ENCODE measurements around the gene PLXNB2. TPM values are rescaled to one million over a fixed set of nuclear protein-coding genes. Genes with fewer than 3 reads are reported as not detected.

PLXNB2 gene
- total and polyA plus RNA-seq, 2 experiments from 2014 or later: 123 to 147 TPM

DNA sequence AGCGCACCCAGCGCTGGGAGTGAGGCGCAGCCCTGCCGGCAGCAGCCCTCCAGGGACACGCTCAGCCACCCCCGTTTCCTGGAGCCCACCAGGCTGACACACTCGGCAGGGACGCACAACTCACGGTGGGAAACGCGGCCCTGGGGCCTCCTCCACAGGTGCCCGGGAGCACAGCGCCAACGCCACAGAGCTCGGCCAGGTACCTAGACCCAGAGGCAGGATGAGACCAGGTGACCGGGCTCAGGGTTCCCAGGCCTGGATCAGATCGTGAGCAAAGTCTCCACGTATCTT, 80.6 kb downstream of the PLXNB2 start:
- Histone ChIP-seq H3K9ac (no peak overlapping the region), H3K4me2 (ENCODE audit: unreplicated experiment) (no peak overlapping the region), H3F3A (ENCODE audit: insufficient read depth) (no peaks in the 10 kb centered on the region), H3K36me3 (ENCODE audit: low read depth) (no peaks in the 10 kb centered on the region; the same call in 1 of the 2 replicates), H3K27ac (no peak overlapping the region), H3K9me3 (ENCODE audit: low read depth) (no peaks in the 10 kb centered on the region), H3K4me1 (ENCODE audit: insufficient read depth) (no peaks in the 10 kb centered on the region), H4K20me1 (ENCODE audit: insufficient read depth) (no peaks in the 10 kb centered on the region), H3K27me3 (replicated peaks; ENCODE audit: insufficient read depth) (no peaks in the 10 kb centered on the region), H3K79me2 (ENCODE audit: insufficient read depth) (peaks cover 4% of the 10 kb centered on the region; the same call in 1 of the 2 replicates), H2AFZ (no peak overlapping the region), H3K9me2 (ENCODE audit: insufficient read depth) (no peaks in the 10 kb centered on the region), H3K4me3 (no peak overlapping the region)
- no peak for TF ChIP-seq EZH2 (IDR thresholded peaks at IDR 0.05; ENCODE audit: insufficient read depth, poor library complexity, severe bottlenecking)
- TF ChIP-seq EZH2phosphoT487 (IDR thresholded peaks at IDR 0.05; ENCODE audit: insufficient read depth, low read depth): no peak
- in situ Hi-C loops (cut with MboI): no loop called here
- WGBS, 2 experiments (ENCODE audit: low coverage in 1 of 2, low lambda C conversion rate in 2 of 2, missing lambda C conversion rate in 2 of 2): 94 to 95% methylated on average over 15 to 17 of the region's 18 CpGs
- DNase-seq: no peak

DNA sequence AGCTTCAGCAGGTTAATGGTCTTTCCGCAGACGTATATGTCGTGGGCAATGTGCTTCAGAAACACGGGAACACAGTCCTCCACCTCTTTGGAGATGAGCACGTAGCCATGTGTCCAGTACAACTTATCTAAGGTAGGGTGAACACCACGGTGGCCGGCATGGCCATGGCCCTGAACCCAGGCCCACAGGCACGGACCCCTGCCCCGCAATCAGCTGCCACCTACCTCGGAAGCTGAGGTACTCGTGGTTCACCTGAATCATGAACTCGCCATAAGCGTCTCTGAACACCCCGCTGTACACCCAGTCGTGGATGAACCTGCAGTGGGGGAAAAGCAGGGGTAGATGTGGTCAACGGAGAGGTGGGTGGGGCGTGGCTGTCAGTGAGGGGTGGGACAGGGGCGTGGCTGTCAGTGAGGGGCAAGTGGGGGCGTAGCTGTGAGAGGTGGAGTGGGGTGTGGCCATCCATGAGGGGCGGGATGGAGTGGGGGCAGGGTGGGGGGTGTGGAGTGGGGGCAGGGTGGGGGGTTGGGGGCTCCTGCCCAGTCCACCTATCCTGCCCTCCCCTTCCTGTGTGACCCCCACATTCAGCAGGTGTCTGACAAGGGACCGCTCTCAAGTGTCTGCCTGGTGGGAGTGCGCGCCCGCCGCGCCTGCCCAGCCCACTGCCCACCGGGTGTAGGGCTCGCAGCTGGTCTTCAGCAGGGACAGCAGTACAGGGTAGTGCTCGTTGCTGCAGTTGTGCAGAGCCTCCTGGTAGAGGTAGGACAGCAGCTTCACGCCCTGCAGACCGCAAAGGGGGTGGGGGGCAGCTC, 81.2 kb downstream of the PLXNB2 start:
- H3K36me3 ChIP-seq (ENCODE audit: low read depth): no peaks in the 10 kb centered on the region; the same call in 1 of the 2 replicates
- WGBS, 2 experiments (ENCODE audit: low coverage in 1 of 2, low lambda C conversion rate in 2 of 2, missing lambda C conversion rate in 2 of 2): 91 to 92% methylated on average over 26 to 27 of the region's 31 CpGs

DNA sequence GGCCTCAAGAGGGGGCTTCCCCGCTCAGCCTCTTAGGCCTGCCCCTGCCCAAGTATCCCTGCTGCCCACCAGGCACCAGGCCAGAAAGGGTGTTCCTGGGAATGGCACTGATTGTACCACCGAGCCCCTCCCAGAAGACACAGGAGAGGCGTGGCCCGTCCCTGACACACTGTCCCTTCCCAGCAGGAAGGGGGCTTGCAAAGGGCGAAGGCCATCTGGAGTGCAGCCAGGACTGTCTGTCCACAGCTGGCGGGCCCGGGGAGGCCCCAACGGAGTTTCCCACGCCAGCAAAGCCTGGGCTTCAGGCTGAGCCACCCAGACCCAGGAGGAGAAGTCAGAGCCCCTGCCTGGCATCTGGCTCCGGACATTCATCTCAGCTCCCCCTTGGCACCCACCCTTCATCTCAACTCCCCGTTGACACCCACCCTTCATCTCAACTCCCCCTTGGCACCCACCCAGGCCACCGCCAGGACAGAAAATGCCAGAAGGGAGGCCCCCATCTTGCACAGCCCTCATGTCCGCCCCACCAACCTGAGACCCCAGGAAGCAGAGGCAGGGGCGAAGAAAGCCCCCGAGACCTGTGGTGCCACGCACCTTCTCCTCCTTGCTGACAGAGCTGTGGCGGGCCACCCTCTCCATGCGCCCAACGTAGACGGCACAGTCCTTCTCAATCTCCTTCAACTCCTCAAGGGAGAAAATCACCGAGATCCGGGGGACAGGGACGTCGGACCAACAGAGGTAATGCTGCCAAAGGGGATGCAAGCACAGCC, 82.1 kb downstream of the PLXNB2 start:
- no peaks in the 10 kb centered on the region; the same call in 1 of the 2 replicates for H3K36me3 ChIP-seq (ENCODE audit: low read depth)
- in situ Hi-C loops (cut with MboI): no loop called here
- H3K4me1 ChIP-seq (ENCODE audit: insufficient read depth): no peaks in the 10 kb centered on the region
- H3K27me3 ChIP-seq (replicated peaks; ENCODE audit: insufficient read depth): no peaks in the 10 kb centered on the region
- H3K27ac ChIP-seq: no peak overlapping the region
- H3K9me2 ChIP-seq (ENCODE audit: insufficient read depth): no peaks in the 10 kb centered on the region
- TF ChIP-seq EZH2 (IDR thresholded peaks at IDR 0.05; ENCODE audit: insufficient read depth, poor library complexity, severe bottlenecking): no peak
- no peak for TF ChIP-seq EZH2phosphoT487 (IDR thresholded peaks at IDR 0.05; ENCODE audit: insufficient read depth, low read depth)
- no peaks in the 10 kb centered on the region for H4K20me1 ChIP-seq (ENCODE audit: insufficient read depth)
- H3K4me2 ChIP-seq (ENCODE audit: unreplicated experiment): no peak overlapping the region
- no peaks in the 10 kb centered on the region for H3F3A ChIP-seq (ENCODE audit: insufficient read depth)
- H3K4me3 ChIP-seq: no peak overlapping the region
- no peak overlapping the region for H3K9ac ChIP-seq
- no peak for DNase-seq
- WGBS, 2 experiments (ENCODE audit: low coverage in 1 of 2, low lambda C conversion rate in 2 of 2, missing lambda C conversion rate in 2 of 2): 87 to 90% methylated on average over 24 of the region's 24 CpGs
- no peak overlapping the region for H2AFZ ChIP-seq
- no peaks in the 10 kb centered on the region for H3K9me3 ChIP-seq (ENCODE audit: low read depth)
- peaks cover 4% of the 10 kb centered on the region; the same call in 1 of the 2 replicates for H3K79me2 ChIP-seq (ENCODE audit: insufficient read depth)

More for the DNA sequence above, 81.2 kb downstream of the PLXNB2 start:
- DNase-seq: no peak
- H3K79me2 ChIP-seq (ENCODE audit: insufficient read depth): peaks cover 4% of the 10 kb centered on the region; the same call in 1 of the 2 replicates
- H3K4me2 ChIP-seq (ENCODE audit: unreplicated experiment): no peak overlapping the region
- no peaks in the 10 kb centered on the region for H3K9me2 ChIP-seq (ENCODE audit: insufficient read depth)
- H3K9ac ChIP-seq: no peak overlapping the region
- in situ Hi-C loops (cut with MboI): no loop called here
- H3F3A ChIP-seq (ENCODE audit: insufficient read depth): no peaks in the 10 kb centered on the region
- no peaks in the 10 kb centered on the region for H3K9me3 ChIP-seq (ENCODE audit: low read depth)
- no peak overlapping the region for H3K27ac ChIP-seq
- no peak for TF ChIP-seq EZH2 (IDR thresholded peaks at IDR 0.05; ENCODE audit: insufficient read depth, poor library complexity, severe bottlenecking)
- no peak for TF ChIP-seq EZH2phosphoT487 (IDR thresholded peaks at IDR 0.05; ENCODE audit: insufficient read depth, low read depth)
- H3K4me1 ChIP-seq (ENCODE audit: insufficient read depth): no peaks in the 10 kb centered on the region
- H2AFZ ChIP-seq: no peak overlapping the region
- no peaks in the 10 kb centered on the region for H4K20me1 ChIP-seq (ENCODE audit: insufficient read depth)
- H3K27me3 ChIP-seq (replicated peaks; ENCODE audit: insufficient read depth): no peaks in the 10 kb centered on the region
- H3K4me3 ChIP-seq: no peak overlapping the region

Other genes with a start within 250 kb of the PLXNB2 start
- not detected in 2 replicates for gene TTLL8, start 249.3 kb downstream of the PLXNB2 start, total RNA-seq (2014; rRNA removed; shearing (Covaris generic))
- gene TTLL8, start 249.3 kb downstream of the PLXNB2 start, polyA plus RNA-seq (2016; fragmentation: Nextera tagmentation; extraction: Ambion mirVana): not detected in 2 replicates
- gene MLC1, start 222.2 kb downstream of the PLXNB2 start, total RNA-seq (2014; rRNA removed; shearing (Covaris generic)): not detected in 2 replicates
- gene MLC1, start 222.2 kb downstream of the PLXNB2 start, polyA plus RNA-seq (2016; fragmentation: Nextera tagmentation; extraction: Ambion mirVana): not detected in 2 replicates
- gene MOV10L1, start 217.6 kb downstream of the PLXNB2 start, total RNA-seq (2014; rRNA removed; shearing (Covaris generic)): not detected in 2 replicates
- not detected in 2 replicates for gene MOV10L1, start 217.6 kb downstream of the PLXNB2 start, polyA plus RNA-seq (2016; fragmentation: Nextera tagmentation; extraction: Ambion mirVana)
- gene PANX2, start 136.9 kb downstream of the PLXNB2 start, total RNA-seq (2014; rRNA removed; shearing (Covaris generic)): under 0.01 TPM in 1 of 2 replicates, not detected in the other
- 0.18 and 0.20 TPM in 2 replicates for gene PANX2, start 136.9 kb downstream of the PLXNB2 start, polyA plus RNA-seq (2016; fragmentation: Nextera tagmentation; extraction: Ambion mirVana)
- 19.5 and 33.5 TPM in 2 replicates for gene TRABD, start 121.7 kb downstream of the PLXNB2 start, total RNA-seq (2014; rRNA removed; shearing (Covaris generic))
- 20.7 and 22.6 TPM in 2 replicates for gene TRABD, start 121.7 kb downstream of the PLXNB2 start, polyA plus RNA-seq (2016; fragmentation: Nextera tagmentation; extraction: Ambion mirVana)
- 24.3 and 29.1 TPM in 2 replicates for gene SELENOO, start 106.6 kb downstream of the PLXNB2 start, total RNA-seq (2014; rRNA removed; shearing (Covaris generic))
- 5.0 and 9.6 TPM in 2 replicates for gene SELENOO, start 106.6 kb downstream of the PLXNB2 start, polyA plus RNA-seq (2016; fragmentation: Nextera tagmentation; extraction: Ambion mirVana)
- gene TUBGCP6, start 62.6 kb downstream of the PLXNB2 start, total RNA-seq (2014; rRNA removed; shearing (Covaris generic)): 32.0 and 33.8 TPM in 2 replicates
- 13.2 and 16.6 TPM in 2 replicates for gene TUBGCP6, start 62.6 kb downstream of the PLXNB2 start, polyA plus RNA-seq (2016; fragmentation: Nextera tagmentation; extraction: Ambion mirVana)
- gene HDAC10, start 56.4 kb downstream of the PLXNB2 start, total RNA-seq (2014; rRNA removed; shearing (Covaris generic)): 16.8 and 19.2 TPM in 2 replicates
- 4.3 and 6.6 TPM in 2 replicates for gene HDAC10, start 56.4 kb downstream of the PLXNB2 start, polyA plus RNA-seq (2016; fragmentation: Nextera tagmentation; extraction: Ambion mirVana)
- 22.8 and 28.7 TPM in 2 replicates for gene MAPK12, start 46.0 kb downstream of the PLXNB2 start, total RNA-seq (2014; rRNA removed; shearing (Covaris generic))
- 20.7 and 23.2 TPM in 2 replicates for gene MAPK12, start 46.0 kb downstream of the PLXNB2 start, polyA plus RNA-seq (2016; fragmentation: Nextera tagmentation; extraction: Ambion mirVana)
- 9.8 and 12.3 TPM in 2 replicates for gene MAPK11, start 37.3 kb downstream of the PLXNB2 start, total RNA-seq (2014; rRNA removed; shearing (Covaris generic))
- 1.0 and 1.2 TPM in 2 replicates for gene MAPK11, start 37.3 kb downstream of the PLXNB2 start, polyA plus RNA-seq (2016; fragmentation: Nextera tagmentation; extraction: Ambion mirVana)
- gene DENND6B, start 19.4 kb upstream of the PLXNB2 start, total RNA-seq (2014; rRNA removed; shearing (Covaris generic)): 3.3 and 5.7 TPM in 2 replicates
- 6.1 and 6.6 TPM in 2 replicates for gene DENND6B, start 19.4 kb upstream of the PLXNB2 start, polyA plus RNA-seq (2016; fragmentation: Nextera tagmentation; extraction: Ambion mirVana)
- gene PPP6R2, start 35.7 kb upstream of the PLXNB2 start, total RNA-seq (2014; rRNA removed; shearing (Covaris generic)): 50.0 and 58.4 TPM in 2 replicates
- 22.2 and 22.3 TPM in 2 replicates for gene PPP6R2, start 35.7 kb upstream of the PLXNB2 start, polyA plus RNA-seq (2016; fragmentation: Nextera tagmentation; extraction: Ambion mirVana)
- 92.0 and 93.5 TPM in 2 replicates for gene SBF1, start 167.4 kb upstream of the PLXNB2 start, total RNA-seq (2014; rRNA removed; shearing (Covaris generic))
- 25.2 and 27.6 TPM in 2 replicates for gene SBF1, start 167.4 kb upstream of the PLXNB2 start, polyA plus RNA-seq (2016; fragmentation: Nextera tagmentation; extraction: Ambion mirVana)
- 11.4 and 15.2 TPM in 2 replicates for gene ADM2, start 173.9 kb upstream of the PLXNB2 start, total RNA-seq (2014; rRNA removed; shearing (Covaris generic))
- 11.6 and 14.0 TPM in 2 replicates for gene ADM2, start 173.9 kb upstream of the PLXNB2 start, polyA plus RNA-seq (2016; fragmentation: Nextera tagmentation; extraction: Ambion mirVana)
- gene MIOX, start 179.2 kb upstream of the PLXNB2 start, total RNA-seq (2014; rRNA removed; shearing (Covaris generic)): not detected in 2 replicates
- 0.16 TPM in 1 of 2 replicates, not detected in the other for gene MIOX, start 179.2 kb upstream of the PLXNB2 start, polyA plus RNA-seq (2016; fragmentation: Nextera tagmentation; extraction: Ambion mirVana)
- 95.0 and 124 TPM in 2 replicates for gene LMF2, start 200.1 kb upstream of the PLXNB2 start, total RNA-seq (2014; rRNA removed; shearing (Covaris generic))
- 101 and 106 TPM in 2 replicates for gene LMF2, start 200.1 kb upstream of the PLXNB2 start, polyA plus RNA-seq (2016; fragmentation: Nextera tagmentation; extraction: Ambion mirVana)
- 33.8 and 61.0 TPM in 2 replicates for gene NCAPH2, start 200.6 kb upstream of the PLXNB2 start, total RNA-seq (2014; rRNA removed; shearing (Covaris generic))
- 27.7 and 28.6 TPM in 2 replicates for gene NCAPH2, start 200.6 kb upstream of the PLXNB2 start, polyA plus RNA-seq (2016; fragmentation: Nextera tagmentation; extraction: Ambion mirVana)
- gene SCO2, start 218.0 kb upstream of the PLXNB2 start, total RNA-seq (2014; rRNA removed; shearing (Covaris generic)): 8.4 and 17.5 TPM in 2 replicates
- 11.0 and 15.0 TPM in 2 replicates for gene SCO2, start 218.0 kb upstream of the PLXNB2 start, polyA plus RNA-seq (2016; fragmentation: Nextera tagmentation; extraction: Ambion mirVana)
- 33.2 and 42.4 TPM in 2 replicates for gene TYMP, start 222.4 kb upstream of the PLXNB2 start, total RNA-seq (2014; rRNA removed; shearing (Covaris generic))
- 24.3 and 24.8 TPM in 2 replicates for gene TYMP, start 222.4 kb upstream of the PLXNB2 start, polyA plus RNA-seq (2016; fragmentation: Nextera tagmentation; extraction: Ambion mirVana)
- not detected in 2 replicates for gene KLHDC7B, start 238.3 kb upstream of the PLXNB2 start, total RNA-seq (2014; rRNA removed; shearing (Covaris generic))
- 0.06 TPM in 1 of 2 replicates, not detected in the other for gene KLHDC7B, start 238.3 kb upstream of the PLXNB2 start, polyA plus RNA-seq (2016; fragmentation: Nextera tagmentation; extraction: Ambion mirVana)